T-helper 2 cell (primary cell): Measurements from ENCODE around the gene TREX2.

ENCODE experiments used
- DNase-seq, 5 experiments: peaks; one replicate each; pipeline versions ENCODE4 v3.0.0 to v3.0.0-alpha.2; 2012 to 2022
- total RNA-seq, 2 donors: gene quantifications; one replicate each; lab custom pipeline; 2026; lab: John Stamatoyannopoulos, UW

TREX2 gene, protein sequence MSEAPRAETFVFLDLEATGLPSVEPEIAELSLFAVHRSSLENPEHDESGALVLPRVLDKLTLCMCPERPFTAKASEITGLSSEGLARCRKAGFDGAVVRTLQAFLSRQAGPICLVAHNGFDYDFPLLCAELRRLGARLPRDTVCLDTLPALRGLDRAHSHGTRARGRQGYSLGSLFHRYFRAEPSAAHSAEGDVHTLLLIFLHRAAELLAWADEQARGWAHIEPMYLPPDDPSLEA
- 0.62 to 2.0 reads per million in 2 donors for total RNA-seq

DNA sequence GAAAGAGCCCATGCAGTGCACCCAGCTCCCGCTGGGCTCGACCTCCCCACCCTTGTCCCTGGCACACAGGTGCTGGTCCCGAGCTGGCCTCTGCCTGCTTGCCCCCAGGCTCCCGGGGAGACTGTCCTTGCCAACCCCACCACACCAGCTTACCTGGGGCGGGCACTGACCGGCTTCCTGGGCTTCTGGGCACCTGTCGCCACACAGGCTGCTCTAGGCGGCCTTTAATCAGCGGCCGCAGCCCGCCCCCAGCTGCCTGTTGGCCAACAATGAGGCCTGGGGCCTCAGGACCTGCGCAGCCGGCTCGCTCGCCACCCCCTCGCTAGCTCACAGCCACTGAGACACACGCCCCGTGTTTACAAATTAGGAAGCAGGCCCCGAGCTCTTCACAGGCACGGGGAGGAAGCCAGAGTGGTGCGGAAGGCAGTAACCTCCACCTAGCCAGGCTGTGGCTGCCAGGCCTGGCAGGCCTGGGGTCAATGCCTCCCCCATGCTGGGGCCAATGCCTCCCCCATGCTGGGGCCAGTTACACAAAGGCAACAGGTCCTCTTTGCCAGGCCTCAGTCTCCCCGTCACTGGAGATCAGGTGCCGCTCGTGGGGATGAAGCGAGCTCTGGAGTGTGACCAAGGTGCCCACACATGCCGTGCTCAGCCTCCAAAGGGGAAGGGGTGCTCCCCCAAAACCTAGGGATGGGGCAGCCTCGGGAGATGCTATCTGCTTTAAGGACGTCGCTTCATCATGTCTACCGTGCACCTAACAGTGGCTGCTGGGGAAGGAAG lies at the start of gene TREX2:
TREX2 (minus strand) TSS at position 201 of the 780 bp plus-strand sequence. CDS start 626 bp downstream, outside the sequence.
- DNase-seq: no peak

DNA sequence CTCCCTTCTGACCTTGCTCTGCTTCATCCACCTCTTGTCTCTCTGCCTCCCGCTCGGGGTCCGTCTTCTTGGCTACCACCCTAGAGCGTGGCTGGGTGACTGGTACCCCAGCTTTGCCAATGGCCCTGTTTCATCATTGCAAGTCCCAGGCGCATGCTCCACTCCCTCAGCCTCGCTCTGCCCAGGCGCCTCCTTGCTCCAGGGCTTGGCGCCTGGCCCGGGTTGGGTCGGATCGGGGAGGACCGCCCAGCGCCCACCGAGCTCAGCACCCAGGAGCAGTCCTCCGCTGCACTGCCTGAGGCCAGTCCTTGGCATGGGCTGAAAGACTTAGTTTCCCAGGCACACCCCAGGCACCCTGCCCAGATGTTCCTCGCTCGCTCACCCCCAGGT lies 49.5 kb upstream of the TREX2 start:
- no peak for DNase-seq

DNA sequence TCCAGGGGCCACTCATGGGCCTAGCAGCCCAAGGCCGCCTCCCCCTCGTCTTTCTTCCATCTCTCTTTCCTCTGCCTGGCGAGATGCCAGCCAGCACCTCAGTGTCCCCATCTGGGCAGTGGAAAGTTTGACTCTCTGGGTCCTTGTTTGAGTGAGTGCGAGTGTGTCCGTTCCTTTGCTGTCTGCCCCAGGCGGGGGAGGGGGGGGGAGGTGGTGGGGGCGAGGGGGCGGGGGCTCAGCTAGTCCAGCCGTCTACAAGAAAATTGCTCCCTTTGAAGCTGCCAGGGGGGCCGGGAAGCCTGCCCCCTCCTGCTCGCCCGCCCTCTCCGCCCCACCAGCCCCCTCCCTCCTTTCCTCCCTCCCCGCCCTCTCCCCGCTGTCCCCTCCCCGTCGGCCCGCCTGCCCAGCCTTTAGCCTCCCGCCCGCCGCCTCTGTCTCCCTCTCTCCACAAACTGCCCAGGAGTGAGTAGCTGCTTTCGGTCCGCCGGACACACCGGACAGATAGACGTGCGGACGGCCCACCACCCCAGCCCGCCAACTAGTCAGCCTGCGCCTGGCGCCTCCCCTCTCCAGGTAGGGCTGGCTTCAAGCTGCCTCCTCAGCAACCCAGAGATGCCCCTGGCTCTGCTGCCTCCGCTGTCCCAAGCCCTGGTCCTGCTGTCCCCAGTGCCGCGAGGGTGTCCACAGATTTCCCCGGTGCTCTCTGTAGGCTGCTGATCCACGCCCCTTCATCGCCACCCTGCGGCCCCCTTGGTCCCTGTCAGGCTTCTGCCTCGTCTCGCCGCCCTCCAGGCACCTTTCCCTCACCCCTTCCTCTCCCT lies 48.9 kb upstream of the TREX2 start, which contains the start of gene BGN:
BGN (plus strand) TSS at position 440 of the 821 bp plus-strand sequence. CDS start 9,652 bp downstream, outside the sequence.
- no peak for DNase-seq

DNA sequence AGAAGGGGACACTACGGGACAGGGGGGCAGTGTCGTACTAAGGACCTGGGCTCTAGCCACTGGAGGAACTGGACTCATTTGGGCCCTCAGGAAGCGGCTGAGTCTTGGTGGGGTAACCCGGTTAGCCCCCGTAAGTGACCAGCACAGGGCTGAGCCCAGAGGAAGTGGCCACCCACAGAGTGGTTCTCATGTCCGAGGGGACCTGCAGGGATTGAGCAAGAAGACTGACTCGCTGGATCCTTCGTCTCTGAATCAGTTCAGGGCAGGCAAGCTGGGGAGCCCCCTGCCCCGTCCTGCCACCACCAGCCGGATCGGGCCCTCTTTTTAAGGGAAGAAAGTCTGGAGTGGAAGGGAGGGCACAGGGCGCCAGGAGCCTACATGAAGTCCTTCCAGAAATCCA lies 48.2 kb upstream of the TREX2 start:
- no peak for DNase-seq

DNA sequence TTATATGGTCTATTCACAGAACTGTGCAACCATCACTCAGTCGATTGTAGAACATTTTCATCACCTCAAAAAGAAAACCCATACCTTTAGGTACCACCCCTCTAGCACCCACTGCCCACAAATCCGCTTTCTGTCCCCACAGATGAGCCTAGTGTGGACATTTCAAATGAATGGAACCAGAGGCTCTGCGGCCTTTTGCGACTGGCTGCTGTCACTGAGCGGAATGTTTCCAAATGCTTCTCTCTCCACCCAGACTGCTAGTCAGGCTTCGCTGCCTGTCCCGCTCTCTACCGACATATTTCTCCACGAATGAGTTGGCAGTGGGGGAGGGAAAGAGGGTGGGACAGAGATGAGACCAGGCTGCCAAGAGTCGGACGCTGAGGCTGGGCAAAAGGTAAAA lies 47.2 kb upstream of the TREX2 start:
- no peak for DNase-seq

DNA sequence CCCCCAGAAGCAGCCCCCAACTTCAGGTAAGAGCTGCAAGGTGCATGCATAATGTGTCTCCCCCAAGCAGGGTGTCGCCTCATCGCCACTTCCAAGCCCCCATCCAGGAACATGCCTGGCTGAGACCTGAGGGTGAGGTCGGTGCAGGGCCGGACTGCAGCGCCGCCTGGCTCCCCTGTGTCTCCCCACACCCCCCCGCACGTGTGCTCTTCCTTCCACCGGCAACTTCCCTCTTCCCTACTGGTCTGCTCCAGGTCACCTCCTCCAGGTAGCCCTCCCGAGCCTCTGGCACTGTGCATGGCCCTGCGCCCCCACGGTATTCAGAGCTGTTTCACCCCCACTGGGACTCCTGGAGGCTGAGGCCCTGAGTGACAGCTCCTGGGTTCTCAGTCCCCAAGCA lies 46.7 kb upstream of the TREX2 start:
- no peak for DNase-seq

DNA sequence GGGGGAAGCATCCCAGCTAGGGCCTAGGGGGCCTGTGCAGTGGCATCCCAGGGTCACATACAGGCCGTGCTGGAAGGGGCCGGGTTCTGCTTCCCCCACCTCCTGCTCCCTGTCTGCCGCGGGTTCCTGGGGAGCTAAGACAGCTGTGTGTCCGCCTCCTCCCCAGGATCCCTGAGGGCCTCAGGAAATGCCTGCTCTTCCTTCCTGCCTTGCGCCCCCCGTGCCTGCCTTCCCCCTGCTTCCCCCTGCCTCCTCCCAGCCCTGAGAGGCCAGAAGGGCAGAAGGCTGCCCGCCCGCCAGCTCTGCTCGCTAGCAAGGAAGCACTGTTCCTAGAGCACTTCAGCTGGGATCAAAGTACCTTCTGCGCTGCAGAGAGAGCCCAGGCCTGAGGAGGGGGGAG lies 46.1 kb upstream of the TREX2 start:
- no peak for DNase-seq

DNA sequence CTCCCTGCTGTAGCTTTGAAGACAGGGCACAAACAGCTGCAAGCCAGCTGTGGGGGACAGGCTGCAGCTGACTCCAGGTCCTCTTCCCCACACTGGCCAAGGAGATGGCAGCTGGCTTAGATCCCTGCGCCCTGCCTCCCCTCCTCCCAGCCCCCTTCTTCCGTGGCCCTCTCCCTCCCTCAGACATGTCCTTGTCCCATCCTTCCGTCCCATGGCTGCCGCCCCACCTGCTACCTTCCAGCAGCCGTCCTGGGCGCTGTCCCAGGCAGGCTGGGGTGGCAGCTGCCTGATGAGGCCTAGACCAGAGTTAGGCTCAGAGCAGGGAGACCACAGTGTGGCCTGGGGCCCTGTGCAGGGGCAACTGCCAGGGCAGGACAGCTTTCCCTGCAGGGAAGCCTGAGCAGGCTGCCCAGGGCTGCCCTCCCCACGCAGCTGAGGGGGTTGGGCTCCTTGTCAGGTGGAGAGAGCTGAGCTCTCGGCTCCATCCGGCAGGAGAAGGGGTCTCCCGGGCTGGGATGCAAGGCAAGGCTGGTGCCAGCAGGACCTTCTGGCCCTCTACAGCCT lies 45.6 kb upstream of the TREX2 start:
- DNase-seq: no peak

DNA sequence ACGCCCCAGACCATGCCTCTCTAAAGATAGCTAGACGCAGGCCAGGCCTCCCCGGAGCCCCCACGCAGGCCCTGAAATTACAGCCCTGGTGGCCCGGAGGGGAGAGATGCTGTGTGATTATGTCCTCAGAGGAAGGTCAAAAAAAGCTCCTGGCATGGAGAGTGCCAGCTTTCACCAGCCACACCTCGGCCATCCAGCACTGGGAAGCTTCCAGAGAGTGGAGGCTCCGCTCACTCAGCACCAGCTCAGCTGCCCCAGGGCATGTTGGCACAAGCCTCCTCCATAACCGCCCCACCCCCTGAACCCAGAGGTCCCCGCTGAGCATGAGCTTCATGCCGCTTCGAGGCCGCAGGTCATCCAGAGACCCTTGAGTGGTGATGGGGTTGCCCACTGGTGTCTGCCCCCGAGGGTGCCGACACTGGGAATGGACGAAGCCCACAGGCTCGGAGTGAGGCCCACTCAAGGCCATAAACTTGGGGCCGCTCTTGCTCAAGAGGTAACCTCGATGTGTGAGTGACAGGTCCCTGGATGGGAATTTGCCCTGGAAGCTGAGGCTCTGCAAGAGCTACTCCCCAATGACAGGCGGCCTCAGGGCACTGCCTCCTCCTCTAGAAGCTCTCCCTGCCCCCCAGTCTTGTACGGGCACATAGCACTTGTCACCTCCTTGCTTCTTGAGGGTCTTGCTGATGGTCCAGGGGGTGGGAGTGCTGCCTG lies 44.5 kb upstream of the TREX2 start:
- DNase-seq: no peak

DNA sequence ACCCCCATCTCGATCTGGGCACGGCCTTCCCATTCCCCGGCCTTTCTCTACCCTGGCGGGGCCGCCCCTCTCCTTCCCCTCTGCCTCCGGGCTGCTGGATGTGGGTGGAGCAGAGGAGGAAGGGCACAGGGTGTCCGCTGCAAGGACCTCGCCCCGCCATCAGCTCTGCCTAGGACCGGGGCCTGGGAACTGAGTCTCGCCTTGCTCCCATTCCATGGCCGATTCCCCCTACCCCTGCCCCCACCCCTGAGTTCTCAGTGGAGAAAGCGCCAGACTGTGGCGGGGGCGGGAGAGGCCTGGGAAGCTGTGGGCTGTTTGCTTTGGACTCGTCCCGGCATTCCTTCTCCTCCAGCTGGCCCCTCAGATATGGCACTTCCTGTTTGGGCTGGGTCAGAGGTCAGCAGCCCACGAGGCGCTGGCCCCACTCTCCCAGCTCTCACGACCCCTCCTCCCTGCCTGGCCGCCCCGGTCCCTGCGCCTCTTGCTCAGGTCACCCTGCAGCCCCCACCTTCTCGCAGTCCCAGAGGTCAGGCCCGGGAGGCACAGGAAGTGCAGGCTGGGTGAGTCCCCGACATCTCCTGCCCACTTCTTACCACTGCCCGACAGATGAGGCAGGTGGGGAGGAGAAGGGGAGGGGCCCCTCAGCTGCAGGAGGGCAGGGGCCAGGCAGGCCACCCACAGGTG lies 42.5 kb upstream of the TREX2 start:
- DNase-seq: no peak

DNA sequence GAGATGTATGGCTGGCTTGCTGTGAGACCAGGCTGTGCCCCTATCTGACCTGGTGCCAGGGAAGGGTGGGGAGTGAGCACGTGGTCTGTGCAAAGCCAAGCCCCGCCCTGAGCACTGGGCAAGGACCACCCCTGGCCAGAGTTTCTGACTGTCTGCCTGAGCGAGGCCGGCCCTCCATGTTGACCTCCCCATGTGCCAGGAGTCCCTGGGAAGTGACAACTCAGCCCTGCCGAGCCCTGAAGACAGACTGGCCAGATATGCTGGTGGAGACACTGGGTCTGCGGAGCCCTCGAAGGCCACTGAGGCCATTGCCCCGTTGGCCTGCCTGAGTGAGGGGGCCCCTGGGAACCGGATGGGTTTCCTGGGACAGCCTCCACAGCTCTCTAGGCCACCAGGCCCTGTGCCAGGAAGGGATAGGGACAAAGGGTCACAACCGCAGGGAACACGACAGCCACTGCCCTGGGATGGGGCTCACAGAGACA lies 41.8 kb upstream of the TREX2 start:
- DNase-seq: no peak

DNA sequence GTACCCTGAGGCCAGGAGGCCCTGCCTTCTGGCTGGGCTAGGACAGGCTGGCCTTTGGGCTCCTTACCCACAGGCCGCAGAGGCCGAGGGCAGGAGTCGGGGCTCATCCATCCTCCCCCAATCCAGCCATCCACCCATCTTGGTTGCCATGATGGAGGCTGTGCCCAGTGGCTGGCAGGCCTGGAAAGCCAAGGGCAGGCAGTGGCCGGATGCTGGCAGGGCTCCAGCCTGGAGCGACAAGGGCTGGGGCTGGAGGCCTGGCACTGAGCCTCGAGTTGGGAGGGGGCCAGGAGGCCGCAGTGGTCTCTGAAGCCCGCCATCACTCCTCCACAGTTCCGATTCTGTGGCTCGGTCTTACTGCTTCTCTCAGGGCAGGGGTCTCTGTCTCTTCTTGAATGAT lies 40.3 kb upstream of the TREX2 start:
- no peak for DNase-seq

DNA sequence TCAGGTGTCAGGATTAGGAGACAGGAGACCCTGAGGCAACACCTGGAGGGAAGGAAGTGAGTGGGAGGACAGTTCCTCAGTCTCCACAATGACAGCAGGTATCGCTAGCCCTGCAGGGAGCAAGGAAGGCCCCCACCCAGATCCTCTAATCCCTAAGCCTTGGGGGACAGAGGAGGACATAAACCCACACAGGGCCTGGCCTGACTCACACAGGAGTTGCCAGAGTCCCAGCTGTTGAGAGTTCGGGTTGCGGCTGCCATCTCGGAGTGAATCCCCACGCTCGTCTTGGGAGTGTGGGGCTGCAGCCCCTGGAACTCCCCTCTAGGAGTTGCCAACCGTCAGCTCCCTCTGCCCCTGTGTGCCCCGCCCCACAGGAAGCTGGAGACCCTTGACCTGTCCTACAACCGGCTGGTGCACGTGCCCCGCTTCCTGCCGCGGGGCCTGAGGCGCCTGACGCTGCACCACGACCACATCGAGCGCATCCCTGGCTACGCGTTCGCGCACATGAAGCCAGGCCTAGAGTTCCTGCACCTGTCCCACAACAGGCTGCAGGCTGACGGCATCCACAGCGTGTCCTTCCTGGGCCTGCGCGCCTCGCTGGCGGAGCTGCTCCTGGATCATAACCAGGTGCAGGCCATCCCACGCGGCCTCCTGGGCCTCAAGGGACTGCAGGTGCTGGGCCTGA lies 39.7 kb upstream of the TREX2 start:
- no peak for DNase-seq

DNA sequence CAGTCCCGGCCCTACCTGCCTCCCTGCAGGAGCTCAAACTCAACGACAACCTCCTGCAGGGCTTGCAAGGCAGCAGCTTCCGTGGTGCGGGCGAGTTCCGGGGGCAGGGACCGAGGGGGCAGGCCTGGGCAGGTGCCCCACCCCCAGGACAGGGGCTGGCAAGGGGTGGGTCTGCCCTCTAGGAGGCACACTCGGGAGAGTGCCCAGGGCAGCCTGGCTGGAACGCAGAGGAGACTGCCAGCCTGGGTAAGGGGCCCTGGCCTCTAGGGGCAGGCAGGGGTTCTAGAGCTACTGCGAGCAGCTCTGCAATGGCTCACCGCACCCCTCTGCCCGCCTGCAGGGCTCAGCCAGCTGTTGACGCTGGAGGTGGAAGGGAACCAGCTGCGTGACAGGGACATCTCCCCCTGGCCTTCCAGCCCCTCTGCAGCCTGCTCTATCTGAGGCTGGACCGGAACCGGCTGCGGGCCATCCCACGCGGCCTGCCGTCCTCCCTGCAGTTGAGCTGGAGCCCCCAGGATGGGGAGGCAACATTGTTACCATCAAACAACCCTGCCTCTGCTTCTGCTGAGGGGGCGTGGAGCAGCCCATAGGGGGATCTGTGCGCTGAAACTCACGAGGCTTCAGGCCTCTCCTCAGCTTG lies 36.6 kb upstream of the TREX2 start:
- no peak for DNase-seq

DNA sequence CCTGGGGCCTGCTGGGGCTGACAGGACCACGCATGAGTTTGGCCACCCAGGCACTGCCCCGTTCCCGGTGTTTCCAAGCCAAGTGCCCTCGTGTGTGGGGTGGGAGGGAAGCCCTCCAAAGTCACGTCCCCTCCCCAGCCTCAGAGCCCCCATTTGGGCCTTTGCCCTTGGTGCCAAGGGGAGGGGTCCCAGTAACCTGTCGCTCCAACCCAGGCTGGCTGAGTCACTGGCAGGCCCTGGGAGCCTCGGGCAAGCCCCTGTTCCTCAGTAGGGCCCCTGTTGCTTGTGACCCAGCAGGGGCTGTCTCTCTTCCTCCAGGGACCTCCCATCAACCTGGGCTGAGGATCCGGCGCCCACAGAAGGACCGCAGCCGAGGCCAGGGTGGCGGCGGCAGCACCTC lies 35.2 kb upstream of the TREX2 start:
- no peak for DNase-seq

DNA sequence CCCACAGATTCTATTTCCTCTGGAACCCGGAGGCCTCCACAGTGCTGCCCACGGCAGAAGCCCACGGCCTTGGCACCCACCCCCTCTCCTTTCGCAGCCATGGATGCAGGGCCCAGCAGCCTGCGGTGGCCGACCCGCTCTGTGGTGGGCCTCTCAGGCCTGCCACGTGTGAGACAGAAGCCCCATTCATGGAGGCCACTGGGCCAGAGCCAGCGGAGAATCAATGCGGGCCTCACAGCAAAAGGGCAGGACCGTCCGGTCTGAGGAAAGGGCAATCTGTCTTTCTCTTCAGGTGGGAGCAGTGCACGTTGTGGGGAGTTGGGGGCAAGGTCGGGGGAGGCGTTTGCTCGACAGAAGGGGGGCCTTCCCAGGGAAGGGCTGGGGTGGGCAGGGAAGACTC lies 32.9 kb upstream of the TREX2 start:
- no peak for DNase-seq

DNA sequence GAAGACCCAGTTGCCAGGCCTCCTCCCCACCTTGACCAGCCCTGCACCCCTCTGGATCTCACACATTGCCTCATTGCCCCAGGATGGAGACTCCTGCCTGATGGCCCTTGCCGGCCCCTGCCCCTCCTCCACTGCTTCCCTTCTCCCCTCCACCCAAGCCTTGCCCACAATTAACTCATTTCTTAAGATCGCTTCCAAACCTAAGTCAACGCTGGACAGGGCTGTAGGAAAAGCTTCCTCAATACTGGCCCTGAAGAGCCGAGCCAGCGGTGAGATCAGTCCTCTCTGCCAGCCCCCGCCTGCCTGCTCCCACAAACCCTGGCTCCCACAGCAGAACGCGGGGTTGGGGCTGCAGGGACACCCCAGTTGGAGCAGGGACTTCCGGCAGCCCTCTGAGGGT lies 32.0 kb upstream of the TREX2 start:
- DNase-seq: no peak

DNA sequence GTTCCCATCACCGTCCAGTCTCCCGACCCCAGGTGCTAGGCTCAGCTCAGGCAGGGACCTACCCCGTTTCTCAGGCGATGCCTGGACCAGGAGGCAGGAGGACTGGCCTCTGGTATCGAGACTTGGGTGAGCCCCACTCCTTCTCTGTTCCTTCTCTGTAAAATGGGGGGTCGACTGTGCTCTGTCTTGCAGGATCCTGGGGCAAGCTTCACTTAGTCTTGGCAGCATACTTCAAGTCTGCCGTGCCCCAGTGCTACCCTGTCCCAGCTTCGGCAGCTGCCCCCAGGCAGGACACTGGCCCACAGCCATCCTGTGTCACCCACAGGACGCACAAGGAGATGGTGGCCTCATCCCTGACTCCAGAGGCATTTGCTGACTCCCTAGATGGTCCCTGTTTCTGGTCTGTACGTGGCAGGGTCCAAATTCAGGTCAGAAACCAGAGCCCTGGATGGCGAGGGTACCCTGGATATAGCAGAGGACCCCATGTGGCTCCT lies 31.6 kb upstream of the TREX2 start:
- DNase-seq: no peak

DNA sequence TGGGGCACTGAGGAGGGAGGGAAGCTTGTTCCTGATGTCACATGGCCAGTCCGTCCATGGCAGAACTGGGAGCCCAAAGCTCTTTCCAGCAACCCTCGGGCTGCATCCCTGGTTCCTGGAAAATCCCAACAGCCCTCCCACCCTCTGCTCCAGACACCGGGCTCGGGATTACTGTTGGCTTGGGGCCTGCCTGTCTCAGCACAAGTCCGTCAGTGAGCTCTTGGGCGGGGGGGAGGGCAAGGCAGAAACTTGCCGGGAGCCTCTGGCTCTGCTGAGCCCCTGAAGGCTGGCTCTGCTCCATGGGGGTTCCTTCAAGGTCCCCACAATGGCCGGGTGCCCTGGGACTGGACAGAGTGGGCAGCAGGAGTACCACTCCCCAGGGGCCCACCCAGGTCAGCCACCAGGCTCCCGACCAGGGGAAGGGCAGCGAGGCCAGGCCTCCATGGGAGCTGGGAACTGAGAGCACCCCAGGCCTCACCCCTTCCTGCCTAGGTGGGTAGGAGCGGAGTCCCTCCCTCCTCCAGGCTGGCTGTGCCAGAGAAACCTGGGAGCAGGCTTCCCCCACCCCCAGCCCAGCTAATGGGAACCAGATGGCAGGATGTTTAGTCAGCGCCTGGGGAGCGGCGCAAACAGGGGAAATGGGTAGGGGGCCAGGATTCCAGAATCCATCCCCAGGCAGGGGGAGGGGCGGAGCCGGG lies 31.0 kb upstream of the TREX2 start:
- no peak for DNase-seq
